ENCODE measurements around the gene SRD5A1. TPM values are rescaled to one million over a fixed set of nuclear protein-coding genes. Genes with fewer than 3 reads are reported as not detected.

The SRD5A1 gene
- total RNA-seq, 4 donors from 2014 or later: 34.1 to 126 (median 80.1) TPM

- H3K36me3 ChIP-seq: no peaks in the 10 kb centered on the region
- intact Hi-C loops (cut with DNase I): no loop called here
These were observed 47.7 kb downstream of the SRD5A1 start for GRCh38 chr5:6680922-6681321.

GRCh38 chr5:6681682-6682081 lies 48.4 kb downstream of the SRD5A1 start:
- intact Hi-C loops (cut with DNase I): no loop called here
- 46 to 96% methylated on average over 2 of the region's 2 CpGs for WGBS, 2 donors

More at GRCh38 chr5:6680922-6681321, 47.7 kb downstream of the SRD5A1 start:
- Histone ChIP-seq H3K4me3 (no peak overlapping the region), H3K27me3 (peaks cover 0 to 18% (median 0%) of the 10 kb centered on the region in 4 donors), H3K9me3 (no peaks in the 10 kb centered on the region), H3K4me1 (no peaks in the 10 kb centered on the region), H3K27ac (no peak overlapping the region)
- no peak for TF ChIP-seq POLR2A (IDR thresholded peaks at IDR 0.05)
- no peak for TF ChIP-seq CTCF (IDR thresholded peaks at IDR 0.05)
- 57 to 58% methylated on average over 6 of the region's 6 CpGs for WGBS, 2 donors
- no peak for DNase-seq

GRCh38 chr5:6682239-6682638 lies 49.0 kb downstream of the SRD5A1 start:
- H3K4me3 ChIP-seq: no peak overlapping the region
- TF ChIP-seq CTCF (IDR thresholded peaks at IDR 0.05): no peak
- TF ChIP-seq POLR2A (IDR thresholded peaks at IDR 0.05): no peak
- WGBS, 2 donors: 54 to 75% methylated on average over 11 of the region's 11 CpGs
- H3K4me1 ChIP-seq: peaks cover 0 to 3% (median 0%) of the 10 kb centered on the region in 3 donors
- H3K27me3 ChIP-seq: peaks cover 0 to 24% (median 0%) of the 10 kb centered on the region in 4 donors
- no peaks in the 10 kb centered on the region for H3K9me3 ChIP-seq
- no peak for DNase-seq
- no peaks in the 10 kb centered on the region for H3K36me3 ChIP-seq
- intact Hi-C loops (cut with DNase I): no loop called here
- no peak overlapping the region for H3K27ac ChIP-seq

More at GRCh38 chr5:6681682-6682081, 48.4 kb downstream of the SRD5A1 start:
- TF ChIP-seq POLR2A (IDR thresholded peaks at IDR 0.05): no peak
- no peak for TF ChIP-seq CTCF (IDR thresholded peaks at IDR 0.05)
- H3K9me3 ChIP-seq: no peaks in the 10 kb centered on the region
- peaks cover 0 to 24% (median 0%) of the 10 kb centered on the region in 4 donors for H3K27me3 ChIP-seq
- no peaks in the 10 kb centered on the region for H3K36me3 ChIP-seq
- no peak for DNase-seq
- H3K4me3 ChIP-seq: no peak overlapping the region
- no peak overlapping the region for H3K27ac ChIP-seq
- no peaks in the 10 kb centered on the region for H3K4me1 ChIP-seq

GRCh38 chr5:6683241-6683640 lies 50.0 kb downstream of the SRD5A1 start:
- no peak for DNase-seq
- H3K36me3 ChIP-seq: no peaks in the 10 kb centered on the region
- H3K4me3 ChIP-seq: no peak overlapping the region
- intact Hi-C loops (cut with DNase I): no loop called here
- peaks cover 0 to 24% (median 0%) of the 10 kb centered on the region in 4 donors for H3K27me3 ChIP-seq
- no peak for TF ChIP-seq POLR2A (IDR thresholded peaks at IDR 0.05)
- TF ChIP-seq CTCF (IDR thresholded peaks at IDR 0.05): no peak
- H3K4me1 ChIP-seq: peaks cover 0 to 5% (median 0%) of the 10 kb centered on the region in 3 donors
- H3K27ac ChIP-seq: no peak overlapping the region
- no peaks in the 10 kb centered on the region for H3K9me3 ChIP-seq
- 84 to 93% methylated on average over 6 to 8 of the region's 8 CpGs for WGBS, 2 donors

- Histone ChIP-seq H3K4me1 (peaks cover 0 to 5% (median 0%) of the 10 kb centered on the region in 3 donors), H3K4me3 (no peak overlapping the region), H3K27ac (no peak overlapping the region), H3K36me3 (no peaks in the 10 kb centered on the region), H3K9me3 (no peaks in the 10 kb centered on the region), H3K27me3 (peaks cover 0 to 24% (median 0%) of the 10 kb centered on the region in 4 donors)
- intact Hi-C loops (cut with DNase I): no loop called here
- WGBS, 2 donors: 79 to 82% methylated on average over 4 of the region's 4 CpGs
- no peak for DNase-seq
- TF ChIP-seq POLR2A (IDR thresholded peaks at IDR 0.05) (no peak), CTCF (IDR thresholded peaks at IDR 0.05) (no peak)
These were observed 50.8 kb downstream of the SRD5A1 start for GRCh38 chr5:6684075-6684474.
